ENCODE results near the gene PRKAR2B. TPM values are rescaled to one million over a fixed set of nuclear protein-coding genes. Genes with fewer than 3 reads are reported as not detected.
"Not testable (repeated sequence)": the region's sequence is repeated elsewhere in the genome, so short reads cannot be mapped to it uniquely, and the experiment has no call there.

The PRKAR2B gene
- total RNA-seq, 2 experiments from 2014 or later: 69.0 to 210 TPM

DNA sequence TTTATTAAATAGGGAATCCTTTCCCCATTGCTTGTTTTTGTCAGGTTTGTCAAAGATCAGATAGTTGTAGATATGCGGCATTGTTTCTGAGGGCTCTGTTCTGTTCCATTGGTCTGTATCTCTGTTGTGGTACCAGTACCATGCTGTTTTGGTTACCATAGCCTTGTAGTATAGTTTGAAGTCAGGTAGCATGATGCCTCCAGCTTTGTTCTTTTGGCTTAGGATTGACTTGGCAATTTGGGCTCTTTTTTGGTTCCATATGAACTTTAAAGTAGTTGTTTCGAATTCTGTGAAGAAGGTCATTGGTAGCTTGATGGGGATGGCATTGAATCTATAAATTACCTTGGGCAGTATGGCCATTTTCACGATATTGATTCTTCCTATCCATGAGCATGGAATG, 11.6 kb downstream of the PRKAR2B start:
- POLR2A ChIA-PET: interaction anchor here (0.9 to 2.1 kb wide), 2 partner anchors 10 to 46 kb away, joined by 4 to 11 read pairs; no protein-coding TSS in a partner anchor
- DNase-seq (ENCODE audit: low spot score); intact Hi-C loops (cut with micrococcal nuclease; ENCODE audit: unreplicated experiment); H3K4me2 ChIP-seq (ENCODE audit: low read length); H3K9me3 ChIP-seq (ENCODE audit: low read length); BruUV-seq (replicated peaks); H4K20me1 ChIP-seq (ENCODE audit: insufficient read depth, low read length); H3K4me3 ChIP-seq (ENCODE audit: low read depth, low read length, poor library complexity, severe bottlenecking); H3K27ac ChIP-seq (ENCODE audit: low read depth, low read length, poor library complexity, severe bottlenecking); H3K9me2 ChIP-seq (ENCODE audit: insufficient read depth, low read length); H2AFZ ChIP-seq (ENCODE audit: low read length); CTCF ChIA-PET (ENCODE audit: unreplicated experiment): not testable (repeated sequence)
- Histone ChIP-seq H3K4me1 (ENCODE audit: insufficient read depth, low read length, poor library complexity, severe bottlenecking) (peaks cover 59% of the 10 kb centered on the region), H3K79me2 (ENCODE audit: insufficient read depth, low read depth, low read length) (peaks cover 84% of the 10 kb centered on the region), H3K36me3 (ENCODE audit: insufficient read depth, low read length) (peaks cover 38% of the 10 kb centered on the region)

DNA sequence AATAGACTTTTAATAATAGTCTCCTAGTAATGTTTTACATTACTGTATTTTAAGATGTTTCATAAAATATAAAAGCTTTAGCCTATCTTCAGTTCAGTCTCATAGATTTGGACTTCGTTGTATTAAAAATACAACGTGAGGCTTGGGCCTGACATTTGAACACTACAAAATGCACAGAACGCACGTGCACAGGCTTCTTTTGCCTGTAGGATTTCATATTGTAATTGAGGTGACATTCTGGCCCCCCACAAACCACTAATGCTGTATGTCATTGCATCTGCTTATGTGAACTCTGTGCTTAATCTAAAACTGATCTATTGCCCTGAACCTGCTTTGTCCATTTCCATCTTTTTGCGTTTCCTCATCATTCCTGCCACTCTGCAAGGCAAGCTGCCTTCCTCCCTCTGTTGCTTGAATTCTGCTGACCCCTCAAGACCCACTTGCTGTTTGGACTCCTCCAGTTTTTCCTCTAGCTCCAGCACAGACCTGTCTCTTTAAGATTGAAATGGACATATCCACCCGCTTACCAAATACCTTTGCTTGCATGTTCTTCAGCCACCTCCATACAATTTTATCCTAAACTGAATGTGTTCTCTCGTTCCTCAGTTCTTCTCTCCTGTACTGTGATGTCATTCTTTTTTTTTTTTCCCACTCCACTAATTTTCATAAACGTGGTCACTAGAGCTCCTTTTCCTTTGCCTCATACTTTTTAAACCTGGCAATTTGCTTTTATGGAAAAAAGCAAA, 12.4 kb downstream of the PRKAR2B start:
- ChIA-PET POLR2A (interaction anchor here (0.6 to 2.1 kb wide), 12 partner anchors 9 to 1526 kb away, joined by 3 to 11 read pairs (median 4); no protein-coding TSS in a partner anchor), CTCF (ENCODE audit: unreplicated experiment) (interaction anchor here (0.8 kb wide), 1 partner anchor 9 kb away, joined by 6 read pairs; no protein-coding TSS in a partner anchor)
- no peak overlapping the region for H2AFZ ChIP-seq (ENCODE audit: low read length)
- no peak for DNase-seq (ENCODE audit: low spot score)
- peak overlapping the region; percentile 33 for H3K27ac ChIP-seq (ENCODE audit: low read depth, low read length, poor library complexity, severe bottlenecking)
- H3K9me2 ChIP-seq (ENCODE audit: insufficient read depth, low read length): no peaks in the 10 kb centered on the region
- H3K4me1 ChIP-seq (ENCODE audit: insufficient read depth, low read length, poor library complexity, severe bottlenecking): peaks cover 50% of the 10 kb centered on the region
- peaks cover 84% of the 10 kb centered on the region for H3K79me2 ChIP-seq (ENCODE audit: insufficient read depth, low read depth, low read length)
- H4K20me1 ChIP-seq (ENCODE audit: insufficient read depth, low read length): peaks cover 4% of the 10 kb centered on the region; the same call in 1 of the 2 replicates
- H3K9me3 ChIP-seq (ENCODE audit: low read length): peaks cover 7% of the 10 kb centered on the region; the same call in 1 of the 2 replicates
- peak overlapping the region; percentile 36 for H3K4me3 ChIP-seq (ENCODE audit: low read depth, low read length, poor library complexity, severe bottlenecking)
- peak overlapping the region; percentile 57 for H3K4me2 ChIP-seq (ENCODE audit: low read length)
- TF ChIP-seq, protein P1, sequence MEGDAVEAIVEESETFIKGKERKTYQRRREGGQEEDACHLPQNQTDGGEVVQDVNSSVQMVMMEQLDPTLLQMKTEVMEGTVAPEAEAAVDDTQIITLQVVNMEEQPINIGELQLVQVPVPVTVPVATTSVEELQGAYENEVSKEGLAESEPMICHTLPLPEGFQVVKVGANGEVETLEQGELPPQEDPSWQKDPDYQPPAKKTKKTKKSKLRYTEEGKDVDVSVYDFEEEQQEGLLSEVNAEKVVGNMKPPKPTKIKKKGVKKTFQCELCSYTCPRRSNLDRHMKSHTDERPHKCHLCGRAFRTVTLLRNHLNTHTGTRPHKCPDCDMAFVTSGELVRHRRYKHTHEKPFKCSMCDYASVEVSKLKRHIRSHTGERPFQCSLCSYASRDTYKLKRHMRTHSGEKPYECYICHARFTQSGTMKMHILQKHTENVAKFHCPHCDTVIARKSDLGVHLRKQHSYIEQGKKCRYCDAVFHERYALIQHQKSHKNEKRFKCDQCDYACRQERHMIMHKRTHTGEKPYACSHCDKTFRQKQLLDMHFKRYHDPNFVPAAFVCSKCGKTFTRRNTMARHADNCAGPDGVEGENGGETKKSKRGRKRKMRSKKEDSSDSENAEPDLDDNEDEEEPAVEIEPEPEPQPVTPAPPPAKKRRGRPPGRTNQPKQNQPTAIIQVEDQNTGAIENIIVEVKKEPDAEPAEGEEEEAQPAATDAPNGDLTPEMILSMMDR (conservative IDR thresholded peaks at IDR 0.05; ENCODE audit: low read length): no peak
- no peak for TF ChIP-seq EZH2phosphoT487 (IDR thresholded peaks at IDR 0.05; ENCODE audit: borderline replicate concordance, low read depth, low read length)
- intact Hi-C loops (cut with micrococcal nuclease; ENCODE audit: unreplicated experiment): no loop called here
- H3K36me3 ChIP-seq (ENCODE audit: insufficient read depth, low read length): peaks cover 38% of the 10 kb centered on the region
- BruUV-seq (replicated peaks): no TSS peak

DNA sequence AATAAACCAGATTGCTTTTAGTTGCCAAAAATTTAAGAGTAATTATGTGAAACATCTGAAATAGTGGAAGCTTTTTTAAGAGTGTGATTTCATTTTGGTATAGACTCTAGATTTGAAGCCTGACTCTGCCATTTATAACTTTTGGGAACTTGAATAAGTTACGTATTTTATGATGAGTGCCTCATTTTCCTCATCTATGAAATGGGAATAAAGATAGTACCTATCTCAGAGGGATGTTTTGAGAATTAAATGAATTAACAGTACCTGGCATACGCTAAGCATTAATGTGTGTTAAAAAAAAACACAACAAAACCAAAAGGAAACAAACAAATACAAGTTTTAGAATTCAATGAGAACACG, 12.9 kb downstream of the PRKAR2B start:
- BruUV-seq (replicated peaks): no TSS peak
- peaks cover 13% of the 10 kb centered on the region; the same call in 1 of the 2 replicates for H3K9me3 ChIP-seq (ENCODE audit: low read length)
- POLR2A ChIA-PET: interaction anchor here (0.6 to 2.1 kb wide), 12 partner anchors 9 to 1491 kb away, joined by 3 to 11 read pairs (median 4); no protein-coding TSS in a partner anchor

More for the DNA sequence above, 12.9 kb downstream of the PRKAR2B start:
- peaks cover 4% of the 10 kb centered on the region; the same call in 1 of the 2 replicates for H4K20me1 ChIP-seq (ENCODE audit: insufficient read depth, low read length)
- TF ChIP-seq, protein P1 (conservative IDR thresholded peaks at IDR 0.05; ENCODE audit: low read length): no peak
- no peak for TF ChIP-seq EZH2phosphoT487 (IDR thresholded peaks at IDR 0.05; ENCODE audit: borderline replicate concordance, low read depth, low read length)
- H3K36me3 ChIP-seq (ENCODE audit: insufficient read depth, low read length): peaks cover 38% of the 10 kb centered on the region
- no peak for DNase-seq (ENCODE audit: low spot score)
- no peaks in the 10 kb centered on the region for H3K9me2 ChIP-seq (ENCODE audit: insufficient read depth, low read length)
- H3K4me1 ChIP-seq (ENCODE audit: insufficient read depth, low read length, poor library complexity, severe bottlenecking): peaks cover 45% of the 10 kb centered on the region
- H3K79me2 ChIP-seq (ENCODE audit: insufficient read depth, low read depth, low read length): peaks cover 84% of the 10 kb centered on the region
- H3K4me3 ChIP-seq (ENCODE audit: low read depth, low read length, poor library complexity, severe bottlenecking): peak overlapping the region; percentile 36
- no peak overlapping the region for H2AFZ ChIP-seq (ENCODE audit: low read length)
- peak overlapping the region; percentile 57 for H3K4me2 ChIP-seq (ENCODE audit: low read length)
- intact Hi-C loops (cut with micrococcal nuclease; ENCODE audit: unreplicated experiment): no loop called here
- H3K27ac ChIP-seq (ENCODE audit: low read depth, low read length, poor library complexity, severe bottlenecking): peak overlapping the region; percentile 33
- CTCF ChIA-PET (ENCODE audit: unreplicated experiment): interaction anchor here (0.8 kb wide), 1 partner anchor 9 kb away, joined by 6 read pairs; no protein-coding TSS in a partner anchor
